Endometrium (tissue), 2 donors: ENCODE measurements around the gene AP5B1.
"Not testable (repeated sequence)": the region's sequence is repeated elsewhere in the genome, so short reads cannot be mapped to it uniquely, and the experiment has no call there.

ENCODE experiments used
- FAIRE-seq: peaks from 2 replicates; lab custom pipeline; 2012; peaks lifted over from hg19 to GRCh38; lab: Jason Lieb, UNC
- donor health status: control.
- donor health status: control.

The AP5B1 gene

GRCh38 chr11:65767406-65767805 lies 13.4 kb downstream of the AP5B1 start:
- FAIRE-seq = no peak

- no peak for FAIRE-seq
These were observed 14.2 kb downstream of the AP5B1 start for GRCh38 chr11:65766535-65766934.

GRCh38 chr11:65764434-65764833 lies 16.3 kb downstream of the AP5B1 start:
- no peak for FAIRE-seq

GRCh38 chr11:65762816-65763215 lies 18.0 kb downstream of the AP5B1 start:
- FAIRE-seq = not testable (repeated sequence)

GRCh38 chr11:65762169-65762568 lies 18.6 kb downstream of the AP5B1 start:
- not testable (repeated sequence) for FAIRE-seq

GRCh38 chr11:65745049-65745448 lies 35.7 kb downstream of the AP5B1 start:
- no peak for FAIRE-seq

GRCh38 chr11:65744699-65745042 lies 36.1 kb downstream of the AP5B1 start:
- no peak for FAIRE-seq

- FAIRE-seq = no peak
These were observed 36.6 kb downstream of the AP5B1 start for GRCh38 chr11:65744026-65744698.

- no peak for FAIRE-seq
These were observed 37.1 kb downstream of the AP5B1 start for GRCh38 chr11:65743681-65744025.

GRCh38 chr11:65742353-65742752 lies 38.4 kb downstream of the AP5B1 start:
- FAIRE-seq = no peak

- FAIRE-seq = no peak
These were observed 39.6 kb downstream of the AP5B1 start for GRCh38 chr11:65741185-65741584.

GRCh38 chr11:65739022-65739421 lies 41.8 kb downstream of the AP5B1 start:
- FAIRE-seq = no peak

GRCh38 chr11:65736810-65737209 lies 44.0 kb downstream of the AP5B1 start:
- FAIRE-seq = no peak

GRCh38 chr11:65735111-65735510 lies 45.7 kb downstream of the AP5B1 start:
- FAIRE-seq = not testable (repeated sequence)

- FAIRE-seq = no peak
These were observed 50.3 kb downstream of the AP5B1 start for GRCh38 chr11:65730461-65730860.

GRCh38 chr11:65727865-65728264 lies 52.9 kb downstream of the AP5B1 start:
- no peak for FAIRE-seq

GRCh38 chr11:65726660-65727059 lies 54.1 kb downstream of the AP5B1 start:
- FAIRE-seq = no peak
